GM19328 (cell line): ENCODE results near the gene TPP1.

Source experiments
- ATAC-seq: cut with Tn5 transposase; IDR thresholded peaks from one replicate; pipeline ENCODE4 v1.9.1; 2021; ENCODE audit warnings: mild to moderate bottlenecking, moderate library complexity; ENCODE audit not compliant: unreplicated experiment

Gene TPP1

DNA sequence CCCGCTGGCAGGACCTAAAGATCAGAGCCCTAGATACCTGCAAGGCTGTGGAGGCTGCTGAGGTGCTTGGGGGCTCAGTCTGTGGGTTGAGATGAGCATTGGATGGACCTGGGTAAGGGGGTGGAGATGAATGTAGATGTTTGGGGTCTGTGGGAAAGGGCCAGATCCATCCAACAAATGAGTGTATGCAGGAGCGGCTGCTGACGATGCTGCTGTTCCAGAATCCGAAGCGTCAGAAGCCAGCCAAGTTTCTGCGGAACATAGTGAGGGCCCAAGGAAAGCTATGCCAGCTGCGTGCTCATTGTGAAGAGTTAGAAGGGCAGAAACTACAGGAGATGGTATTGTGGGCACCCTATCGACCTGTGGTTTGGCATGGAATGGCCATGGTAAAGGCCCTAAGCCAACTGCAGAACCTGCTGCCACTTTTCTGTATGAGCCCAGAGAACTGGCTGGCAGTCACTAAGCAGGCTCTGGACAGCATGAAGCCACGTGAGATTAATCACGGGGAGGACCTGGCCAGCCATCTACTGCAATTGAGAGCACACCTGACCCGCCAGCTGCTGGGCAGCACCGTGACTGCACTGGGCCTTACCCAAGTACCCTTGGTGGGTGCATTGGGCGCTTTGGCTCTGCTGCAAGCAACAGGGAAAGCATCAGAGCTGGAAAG lies 52.4 kb downstream of the TPP1 start:
- ATAC-seq = no peak

GRCh38 chr11:6565988-6566703 lies 53.1 kb downstream of the TPP1 start:
- no peak for ATAC-seq

DNA sequence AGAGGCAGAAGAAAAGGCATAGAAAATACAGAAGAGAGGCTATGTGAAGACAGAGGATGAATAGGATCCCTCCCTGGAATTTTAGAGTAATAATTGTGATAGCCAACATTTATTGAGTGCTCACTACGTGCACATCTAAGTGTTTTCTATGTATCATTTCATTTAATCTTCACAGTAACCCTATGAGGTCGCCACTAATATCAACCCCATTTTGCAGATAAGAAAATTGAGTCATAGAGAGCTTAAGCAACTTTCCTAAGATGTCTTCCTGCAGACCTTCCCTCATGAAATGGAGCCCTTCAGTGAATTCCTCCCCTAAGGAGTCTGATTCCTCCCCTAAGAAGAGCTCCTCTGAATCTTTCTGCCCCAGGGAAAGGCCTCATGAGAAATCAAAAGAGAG lies 53.9 kb downstream of the TPP1 start:
- no peak for ATAC-seq

- no peak for ATAC-seq
These were observed 55.6 kb downstream of the TPP1 start for GRCh38 chr11:6563667-6564066.

DNA sequence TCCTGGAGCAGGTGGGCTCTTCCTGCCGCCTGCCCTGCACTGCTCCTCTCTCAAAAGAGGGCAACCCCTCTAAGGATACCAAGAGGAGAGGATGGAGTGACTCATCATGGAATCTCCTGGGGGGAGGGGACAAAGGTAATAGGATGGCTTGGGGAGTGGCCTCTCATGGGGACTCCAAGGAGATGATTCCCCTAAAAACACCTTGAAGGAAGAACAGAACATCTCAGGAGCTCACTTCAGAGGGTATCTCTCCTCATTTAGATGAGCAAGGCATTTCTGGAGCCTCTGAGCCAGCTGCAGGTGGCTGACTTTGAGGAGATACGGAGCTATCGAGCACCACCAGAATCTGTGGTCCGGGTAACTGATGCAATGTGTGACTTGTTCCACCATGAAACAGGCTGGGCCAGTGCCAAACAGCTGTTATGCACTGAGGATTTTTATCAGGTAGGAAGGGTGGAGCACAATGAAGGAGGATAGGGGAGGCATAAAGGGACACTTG lies 56.1 kb downstream of the TPP1 start:
- ATAC-seq = no peak
